Vagina (tissue), 2 donors: ENCODE results near the gene FAM174A.

ENCODE experiments used
- CTCF ChIP-seq, 3 experiments: fragments of 450-650 bp in 2 of 3; fragments of 200-600 bp in 1 of 3; sonication (generic) in 1 of 3; IDR thresholded peaks; one replicate each; pipeline ENCODE4 v1.5.1; 2017 to 2019; ENCODE audit warnings: antibody characterized with exemption in 3 of 3, mild to moderate bottlenecking in 2 of 3, moderate library complexity in 2 of 3
- POLR2AphosphoS5 ChIP-seq, 2 donors: sonication (generic); formaldehyde crosslinking; IDR thresholded peaks; one replicate each; pipeline ENCODE4 v1.9.0; 2017; ENCODE audit warnings: antibody characterized with exemption in 2 of 2, mild to moderate bottlenecking in 2 of 2, low read depth in 1 of 2; ENCODE audit not compliant: insufficient read depth in 1 of 2

DNA sequence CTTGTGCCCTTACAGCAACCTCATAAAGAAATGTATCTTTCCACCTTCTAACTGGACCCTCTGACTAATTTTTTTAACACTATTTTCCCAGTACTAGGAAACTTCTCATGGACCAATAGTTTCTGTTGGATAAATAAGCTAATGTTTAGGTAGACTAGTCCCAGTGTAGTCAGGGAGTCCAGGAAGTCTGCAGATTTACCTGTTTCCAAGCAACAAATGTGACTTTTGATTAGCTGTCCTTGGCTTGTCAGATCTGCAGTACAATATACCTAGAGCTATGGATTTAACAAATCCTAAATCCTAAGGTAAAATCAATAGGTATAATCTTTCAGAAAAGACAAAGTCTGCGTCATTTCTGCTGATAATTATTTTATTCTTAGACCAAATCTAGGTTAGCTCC lies 55.7 kb downstream of the FAM174A start:
- no peak for TF ChIP-seq CTCF (IDR thresholded peaks at IDR 0.05)
- no peak for TF ChIP-seq POLR2AphosphoS5 (IDR thresholded peaks at IDR 0.05; ENCODE audit: insufficient read depth in 1 of 2, low read depth in 1 of 2)
